NCI-H748 (cell line): Measurements from ENCODE around the gene ZNF419.
"Not testable (repeated sequence)": the region's sequence is repeated elsewhere in the genome, so short reads cannot be mapped to it uniquely, and the experiment has no call there.

Source experiments
- DNase-seq: peaks from one replicate; lab custom pipeline; 2025; ENCODE audit not compliant: unreplicated experiment; lab: John Stamatoyannopoulos, UW

ZNF419 gene

GRCh38 chr19:57487477-57488298, at the start of gene ZNF419:
Gene ZNF419, plus strand, starts transcription at chr19:57487750. Its CDS starts 201 bp downstream, at chr19:57487951.
- peak; percentile 99 for DNase-seq

GRCh38 chr19:57437931-57438330, 49.6 kb upstream of the ZNF419 start:
- no peak for DNase-seq

GRCh38 chr19:57438925-57439324, 48.6 kb upstream of the ZNF419 start:
- DNase-seq: no peak

- no peak for DNase-seq
Observed at GRCh38 chr19:57441979-57442752, 45.4 kb upstream of the ZNF419 start.

GRCh38 chr19:57443121-57443696, 44.3 kb upstream of the ZNF419 start:
- DNase-seq: no peak

- no peak for DNase-seq
Observed at GRCh38 chr19:57452307-57452706, 35.2 kb upstream of the ZNF419 start.

- DNase-seq: peak; percentile 78
Observed at GRCh38 chr19:57465680-57466381, 21.7 kb upstream of the ZNF419 start.

- DNase-seq: no peak
Observed at GRCh38 chr19:57466489-57466888, 21.1 kb upstream of the ZNF419 start.

- DNase-seq: no peak
Observed at GRCh38 chr19:57473646-57474045, 13.9 kb upstream of the ZNF419 start.

GRCh38 chr19:57477191-57478008, 10.2 kb upstream of the ZNF419 start, which contains the start of gene ZNF772:
Gene ZNF772, minus strand, starts transcription at chr19:57477566. Its CDS starts 257 bp downstream, at chr19:57477309.
- DNase-seq: peak; percentile 98

GRCh38 chr19:57488299-57488644, 722 bp downstream of the ZNF419 start:
- DNase-seq: not testable (repeated sequence)

- not testable (repeated sequence) for DNase-seq
Observed at GRCh38 chr19:57499332-57499679, 11.8 kb downstream of the ZNF419 start.

GRCh38 chr19:57499680-57500395, 12.3 kb downstream of the ZNF419 start, which contains the start of gene ZNF773:
Gene ZNF773, plus strand, starts transcription at chr19:57499938. Its CDS starts 143 bp downstream, at chr19:57500081.
- peak; percentile 99 for DNase-seq

- peak; percentile 7 for DNase-seq
Observed at GRCh38 chr19:57500400-57500799, 12.8 kb downstream of the ZNF419 start.

GRCh38 chr19:57506163-57506562, 18.6 kb downstream of the ZNF419 start:
- peak; percentile 30 for DNase-seq

GRCh38 chr19:57511484-57511883, 23.9 kb downstream of the ZNF419 start:
- no peak for DNase-seq

GRCh38 chr19:57512845-57513244, 25.3 kb downstream of the ZNF419 start:
- DNase-seq: peak; percentile 22

- DNase-seq: no peak
Observed at GRCh38 chr19:57515255-57515654, 27.7 kb downstream of the ZNF419 start.

GRCh38 chr19:57518021-57518420, 30.5 kb downstream of the ZNF419 start:
- not testable (repeated sequence) for DNase-seq
